Peyer's patch (tissue), 4 donors: ENCODE results near the gene PER1. TPM values are rescaled to one million over a fixed set of nuclear protein-coding genes. Genes with fewer than 3 reads are reported as not detected.

ENCODE experiments used
- DNase-seq, 3 donors: peaks; one replicate each; pipeline ENCODE4 v3.0.0-alpha.2; 2017 to 2019
- H3K27ac ChIP-seq, 4 donors: fragments of 200-600 bp; sonication (generic); one replicate each; pipeline ENCODE4 v1.5.1; 2016 to 2019
- H3K27me3 ChIP-seq, 2 donors: fragments of 200-600 bp; sonication (generic); one replicate each; pipeline ENCODE4 v1.5.1; 2019
- H3K36me3 ChIP-seq, 3 donors: fragments of 200-600 bp; sonication (generic); one replicate each; pipeline ENCODE4 v1.5.1; 2016 to 2019
- H3K4me1 ChIP-seq, 4 donors: fragments of 200-600 bp; sonication (generic); one replicate each; pipeline ENCODE4 v1.5.1; 2016 to 2019
- H3K4me3 ChIP-seq, 4 donors: fragments of 200-600 bp; sonication (generic); 1 replicate in 3 of 4; 2 replicates in 1 of 4; pipeline ENCODE4 v1.5.1; 2016 to 2019; ENCODE audit warnings: mild to moderate bottlenecking in 1 of 4
- H3K9me3 ChIP-seq, 4 donors: fragments of 200-600 bp; sonication (generic); one replicate each; pipeline ENCODE4 v1.5.1; 2016 to 2019; ENCODE audit warnings: mild to moderate bottlenecking in 1 of 4
- POLR2A ChIP-seq, 2 donors: fragments of 450-650 bp; IDR thresholded peaks; one replicate each; pipeline ENCODE4 v1.5.1; 2017; ENCODE audit warnings: antibody characterized with exemption in 2 of 2, mild to moderate bottlenecking in 2 of 2, moderate library complexity in 2 of 2
- total RNA-seq, 4 donors: library from RNA; depleted of rRNA; stranded (reverse); fragments of >200 nt; gene quantifications; one replicate each; pipeline ENCODE4 v1.1.0, GENCODE V29; 2016
- TF ChIP-seq, protein P1 (sequence below), 6 experiments: fragments of 450-650 bp in 4 of 6; fragments of 200-600 bp in 2 of 6; sonication (generic) in 1 of 6; IDR thresholded peaks; one replicate each; pipeline ENCODE4 v1.5.1; 2017 to 2019; ENCODE audit warnings: antibody characterized with exemption in 6 of 6, mild to moderate bottlenecking in 3 of 6, moderate library complexity in 1 of 6

The PER1 gene
- total RNA-seq, 4 donors from 2014 or later, result 67.6 to 143 (median 119) TPM

DNA sequence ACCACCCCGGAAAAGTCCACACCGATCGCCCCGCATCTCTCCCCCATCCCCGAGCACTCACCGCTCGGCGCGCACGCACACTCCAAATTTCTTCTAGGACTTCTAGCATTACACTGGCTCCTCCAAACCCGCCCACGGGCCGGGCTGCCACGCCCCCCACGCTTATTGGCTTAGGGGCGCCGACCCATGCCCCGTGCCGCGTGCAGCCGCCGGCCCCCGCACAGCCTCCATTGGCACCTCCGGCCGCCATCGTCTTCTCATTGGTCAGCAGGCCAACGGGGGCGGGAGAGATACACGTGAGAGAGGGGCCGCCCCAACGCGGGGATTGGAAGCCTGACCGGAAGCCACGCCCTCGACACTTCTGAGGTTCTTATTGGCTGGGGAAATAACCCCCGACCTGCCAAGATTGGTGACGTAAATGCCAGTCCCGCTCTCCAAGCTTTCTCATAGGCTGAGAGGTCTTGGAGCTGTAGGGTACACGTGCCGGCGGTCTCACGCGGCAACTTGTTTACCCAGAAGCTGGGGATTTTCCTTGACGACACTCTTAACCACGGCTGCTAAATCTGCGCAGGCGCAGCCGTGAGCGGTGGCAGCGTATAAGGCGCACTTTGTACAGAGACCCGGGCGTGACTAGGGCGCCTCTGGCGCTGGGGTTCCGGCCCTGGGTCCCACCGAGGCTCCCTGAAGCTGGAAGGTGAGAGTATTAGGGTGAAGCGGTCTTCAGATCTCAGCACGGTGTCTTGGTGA is 4.2 kb upstream of the PER1 start:
- H3K4me1 ChIP-seq, result peaks cover 2 to 45% (median 27%) of the 10 kb centered on the region in 4 donors
- TF ChIP-seq, protein P1, sequence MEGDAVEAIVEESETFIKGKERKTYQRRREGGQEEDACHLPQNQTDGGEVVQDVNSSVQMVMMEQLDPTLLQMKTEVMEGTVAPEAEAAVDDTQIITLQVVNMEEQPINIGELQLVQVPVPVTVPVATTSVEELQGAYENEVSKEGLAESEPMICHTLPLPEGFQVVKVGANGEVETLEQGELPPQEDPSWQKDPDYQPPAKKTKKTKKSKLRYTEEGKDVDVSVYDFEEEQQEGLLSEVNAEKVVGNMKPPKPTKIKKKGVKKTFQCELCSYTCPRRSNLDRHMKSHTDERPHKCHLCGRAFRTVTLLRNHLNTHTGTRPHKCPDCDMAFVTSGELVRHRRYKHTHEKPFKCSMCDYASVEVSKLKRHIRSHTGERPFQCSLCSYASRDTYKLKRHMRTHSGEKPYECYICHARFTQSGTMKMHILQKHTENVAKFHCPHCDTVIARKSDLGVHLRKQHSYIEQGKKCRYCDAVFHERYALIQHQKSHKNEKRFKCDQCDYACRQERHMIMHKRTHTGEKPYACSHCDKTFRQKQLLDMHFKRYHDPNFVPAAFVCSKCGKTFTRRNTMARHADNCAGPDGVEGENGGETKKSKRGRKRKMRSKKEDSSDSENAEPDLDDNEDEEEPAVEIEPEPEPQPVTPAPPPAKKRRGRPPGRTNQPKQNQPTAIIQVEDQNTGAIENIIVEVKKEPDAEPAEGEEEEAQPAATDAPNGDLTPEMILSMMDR (IDR thresholded peaks at IDR 0.05), result peak in 2 of 6 experiments; percentile 13 to 25
- peak; percentile 100 for TF ChIP-seq POLR2A (IDR thresholded peaks at IDR 0.05)

DNA sequence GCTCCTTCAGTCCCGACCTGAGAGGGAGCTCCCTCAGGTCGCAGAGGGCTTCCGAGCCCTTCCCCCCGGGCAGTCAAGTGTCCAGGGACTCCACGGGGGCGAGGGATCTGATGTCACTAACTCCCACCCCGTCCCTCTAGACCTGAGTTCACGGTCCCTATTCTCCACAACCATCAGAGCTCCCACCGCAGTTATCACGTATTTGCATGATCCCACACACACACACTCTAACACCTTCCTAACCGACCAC is 3.7 kb upstream of the PER1 start:
- TF ChIP-seq, protein P1 (IDR thresholded peaks at IDR 0.05), result peak in 1 of 6 experiments; percentile 8
- no peak for TF ChIP-seq POLR2A (IDR thresholded peaks at IDR 0.05)
- Histone ChIP-seq H3K9me3 (no peaks in the 10 kb centered on the region), H3K27ac (peak overlapping the region; percentile 91 to 99 (median 99)), H3K4me3 (peak overlapping the region; percentile 54 to 89 (median 64)), H3K27me3 (no peaks in the 10 kb centered on the region), H3K36me3 (peaks cover 0 to 15% (median 0%) of the 10 kb centered on the region in 3 donors), H3K4me1 (peaks cover 2 to 41% (median 24%) of the 10 kb centered on the region in 4 donors)
- no peak for DNase-seq

More for the DNA sequence above, 4.2 kb upstream of the PER1 start:
- peak overlapping the region; percentile 54 to 89 (median 64) for H3K4me3 ChIP-seq
- H3K27me3 ChIP-seq, result no peaks in the 10 kb centered on the region
- H3K36me3 ChIP-seq, result peaks cover 0 to 19% (median 0%) of the 10 kb centered on the region in 3 donors
- peak overlapping the region; percentile 91 to 99 (median 99) for H3K27ac ChIP-seq
- DNase-seq, result peak; percentile 99 to 100 (median 100)
- H3K9me3 ChIP-seq, result no peaks in the 10 kb centered on the region

DNA sequence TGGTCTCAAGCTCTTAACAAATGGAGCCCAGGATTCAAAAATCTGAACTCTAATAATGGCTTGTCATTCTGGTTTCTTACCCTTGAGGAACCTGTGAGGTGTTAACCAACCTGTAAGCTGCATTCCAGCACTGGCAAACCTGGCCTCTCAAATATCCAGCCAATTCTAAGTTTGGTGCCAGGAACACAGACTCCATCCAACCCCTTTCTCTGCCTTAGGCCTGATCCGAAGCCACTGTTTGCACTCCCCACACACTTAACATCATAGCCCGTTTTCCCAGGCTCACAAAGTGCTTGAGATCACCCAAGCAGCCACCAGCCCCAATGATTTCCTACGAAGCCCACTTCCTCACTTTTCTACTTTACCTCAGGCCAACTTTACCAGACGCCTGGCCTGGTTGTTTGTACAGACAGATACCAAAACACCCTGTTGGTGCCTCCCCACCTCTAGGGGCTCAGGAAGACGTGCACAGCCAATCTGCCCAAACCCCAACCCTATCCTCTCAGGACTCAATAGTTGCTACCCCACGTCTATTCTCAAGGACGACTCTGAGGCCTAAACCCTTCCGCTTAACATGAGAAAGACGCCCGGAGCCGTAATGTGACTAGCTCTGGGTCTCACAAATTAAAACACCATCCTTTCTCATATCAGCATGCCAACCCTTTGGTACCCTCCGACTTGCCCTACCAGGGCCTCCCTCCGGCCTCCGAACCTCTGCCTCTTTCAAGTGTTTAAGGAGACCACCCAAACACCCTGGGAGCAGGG is 3.2 kb upstream of the PER1 start:
- no peaks in the 10 kb centered on the region for H3K9me3 ChIP-seq
- no peak for DNase-seq
- H3K4me3 ChIP-seq, result peak overlapping the region; percentile 54 to 89 (median 64)
- peaks cover 0 to 16% (median 0%) of the 10 kb centered on the region in 3 donors for H3K36me3 ChIP-seq
- peak overlapping the region; percentile 91 to 99 (median 99) for H3K27ac ChIP-seq
- peaks cover 2 to 41% (median 28%) of the 10 kb centered on the region in 4 donors for H3K4me1 ChIP-seq
- no peaks in the 10 kb centered on the region for H3K27me3 ChIP-seq
- TF ChIP-seq, protein P1 (IDR thresholded peaks at IDR 0.05), result no peak
- TF ChIP-seq POLR2A (IDR thresholded peaks at IDR 0.05), result no peak

DNA sequence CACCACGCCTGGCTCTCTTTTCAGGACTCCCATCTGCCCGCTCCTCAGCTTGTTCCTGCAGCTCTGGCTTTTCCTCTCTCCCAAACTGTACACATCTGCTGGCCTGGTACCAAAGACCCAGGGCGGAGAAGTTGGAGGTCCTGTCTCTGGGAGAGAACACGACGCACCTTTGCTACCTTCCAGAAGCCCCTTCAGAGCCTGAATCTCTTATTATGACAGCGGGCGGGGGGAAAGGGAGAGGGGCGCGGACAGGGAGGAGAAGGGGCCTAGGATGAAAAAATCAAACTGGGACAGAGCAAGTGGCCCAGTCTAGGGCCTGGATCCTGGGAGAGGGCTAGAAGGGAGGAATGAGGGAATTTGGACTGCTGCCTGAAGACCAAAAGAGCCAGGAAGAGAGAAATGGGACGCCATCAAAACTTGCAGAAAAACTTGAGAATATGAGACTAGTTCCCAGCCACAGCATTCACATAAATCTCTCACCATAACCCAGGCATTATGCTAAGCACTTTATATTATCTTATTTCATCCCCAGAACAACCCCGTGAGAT is 2.5 kb upstream of the PER1 start:
- TF ChIP-seq POLR2A (IDR thresholded peaks at IDR 0.05), result peak; percentile 5 to 32
- TF ChIP-seq, protein P1 (IDR thresholded peaks at IDR 0.05), result no peak
- Histone ChIP-seq H3K4me3 (peak overlapping the region; percentile 54 to 89 (median 64)), H3K9me3 (no peaks in the 10 kb centered on the region), H3K4me1 (peaks cover 2 to 43% (median 34%) of the 10 kb centered on the region in 4 donors), H3K27ac (peak overlapping the region; percentile 91 to 99 (median 99)), H3K27me3 (no peaks in the 10 kb centered on the region), H3K36me3 (peaks cover 0 to 20% (median 0%) of the 10 kb centered on the region in 3 donors)
- DNase-seq, result no peak

DNA sequence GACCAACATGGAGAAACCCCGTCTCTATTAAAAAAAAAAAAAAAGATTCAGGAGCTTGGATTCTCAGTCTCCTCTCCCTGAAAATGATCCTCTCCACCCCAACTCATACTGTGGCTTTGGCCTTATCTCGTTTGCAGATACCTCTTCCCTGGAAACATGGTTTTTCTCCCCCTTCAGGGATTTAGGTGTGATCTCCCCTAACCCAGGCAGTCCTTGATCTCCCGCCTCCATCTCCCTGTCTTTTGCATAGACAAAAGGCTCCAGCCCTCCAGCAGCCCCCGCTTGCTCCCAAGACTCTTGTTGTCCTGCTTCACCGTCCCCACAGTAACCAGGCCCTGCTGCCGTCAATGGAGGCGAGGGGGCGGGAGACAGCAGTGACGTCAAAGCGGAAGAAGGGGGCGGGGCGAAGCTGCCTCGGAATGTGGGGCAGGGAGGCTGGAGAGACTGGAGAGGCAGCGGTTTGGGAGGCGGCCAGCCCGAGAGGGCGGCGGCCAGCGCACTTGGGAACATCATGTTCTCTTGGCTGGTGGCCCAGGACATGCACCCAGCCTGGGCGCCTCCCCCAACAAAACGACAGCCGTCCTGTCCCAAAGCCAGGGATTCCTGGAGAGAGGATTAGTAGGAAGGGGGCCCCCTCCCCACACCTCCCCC is 1.9 kb upstream of the PER1 start:
- H3K27ac ChIP-seq, result peak overlapping the region; percentile 91 to 99 (median 99)
- TF ChIP-seq POLR2A (IDR thresholded peaks at IDR 0.05), result peak; percentile 22 to 72
- TF ChIP-seq, protein P1 (IDR thresholded peaks at IDR 0.05), result no peak
- H3K4me3 ChIP-seq, result peak overlapping the region; percentile 54 to 89 (median 64)
- H3K4me1 ChIP-seq, result peaks cover 2 to 40% (median 33%) of the 10 kb centered on the region in 4 donors
- no peaks in the 10 kb centered on the region for H3K9me3 ChIP-seq
- DNase-seq, result peak; percentile 88 to 100 (median 98)
- H3K27me3 ChIP-seq, result no peaks in the 10 kb centered on the region
- H3K36me3 ChIP-seq, result peaks cover 0 to 20% (median 0%) of the 10 kb centered on the region in 3 donors
